Activated T-helper 2 cell treated with anti-CD3 and anti-CD28 coated beads, Interferon-gamma antibody, Interleukin-2, Interleukin-4, amounts not matched to agents 10 μg/mL and 5 μg/mL and 100 μg/mL, durations not matched to agents 14 hours and 24 hours and 36 hours (primary cell): ENCODE data around the gene HNF4A. TPM values are rescaled to one million over a fixed set of nuclear protein-coding genes. Genes with fewer than 3 reads are reported as not detected.

Source experiments
- DNase-seq: peaks from one replicate; pipeline ENCODE4 v3.0.0; 2021; ENCODE audit warnings: low spot score
- H3K27ac Mint-ChIP-seq: one replicate; pipeline ENCODE4 v1.8.0; 2021; ENCODE audit warnings: mixed read lengths
- H3K27me3 Mint-ChIP-seq: one replicate; pipeline ENCODE4 v1.8.0; 2021; ENCODE audit warnings: low read depth, mixed read lengths
- H3K36me3 Mint-ChIP-seq: one replicate; pipeline ENCODE4 v1.8.0; 2021; ENCODE audit warnings: low read depth, mixed read lengths
- H3K4me1 Mint-ChIP-seq: one replicate; pipeline ENCODE4 v1.8.0; 2021; ENCODE audit warnings: low read depth, mixed read lengths
- H3K4me3 Mint-ChIP-seq: one replicate; pipeline ENCODE4 v1.8.0; 2021; ENCODE audit warnings: low read depth, mild to moderate bottlenecking, moderate library complexity, mixed read lengths
- H3K9me3 Mint-ChIP-seq: one replicate; pipeline ENCODE4 v1.8.0; 2021; ENCODE audit warnings: mixed read lengths
- intact Hi-C: fragments of 100-400 bp; cut with micrococcal nuclease; formaldehyde crosslinking; loops from one replicate; pipeline ENCODE4 v1.15.1; 2023
- total RNA-seq: library from RNA; stranded (reverse); gene quantifications from 2 replicates; pipeline ENCODE4 v1.2.3, GENCODE V29; 2022

Gene HNF4A
- total RNA-seq, 1 donor from 2014 or later, result not detected

DNA sequence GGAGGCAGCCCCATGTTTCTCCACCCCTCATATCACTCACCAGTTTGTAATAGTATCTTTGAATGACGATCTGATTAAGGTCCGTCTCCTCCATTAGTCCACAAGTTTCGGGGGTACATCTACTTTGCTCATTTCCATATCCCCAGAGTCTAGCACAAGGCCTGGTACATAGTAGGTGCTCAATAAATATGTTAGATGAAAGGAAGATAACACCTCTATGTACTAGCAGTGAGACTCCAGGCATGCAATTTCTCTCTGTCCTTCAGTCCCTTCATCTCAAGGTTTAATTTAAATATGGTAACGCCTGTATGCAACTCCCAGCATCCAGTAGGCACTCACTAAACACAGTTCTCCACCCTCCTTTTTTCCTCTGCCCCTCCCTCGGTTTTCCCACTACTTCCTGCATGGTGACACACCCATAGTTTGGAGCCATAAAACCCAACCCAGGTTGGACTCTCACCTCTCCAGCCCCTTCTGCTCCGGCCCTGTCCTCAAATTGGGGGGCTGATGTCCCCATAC lies 461 bp upstream of the HNF4A start:
- no peak overlapping the region for H3K4me3 Mint-ChIP-seq
- no peaks in the 10 kb centered on the region for H3K36me3 Mint-ChIP-seq
- no peak overlapping the region for H3K27ac Mint-ChIP-seq
- peaks cover 5% of the 10 kb centered on the region for H3K27me3 Mint-ChIP-seq
- no peaks in the 10 kb centered on the region for H3K9me3 Mint-ChIP-seq
- H3K4me1 Mint-ChIP-seq, result no peaks in the 10 kb centered on the region
- DNase-seq, result no peak
- intact Hi-C loops, result no loop called here

- no peak overlapping the region for H3K27ac Mint-ChIP-seq
- no peaks in the 10 kb centered on the region for H3K36me3 Mint-ChIP-seq
- intact Hi-C loops, result no loop called here
- peaks cover 11% of the 10 kb centered on the region for H3K27me3 Mint-ChIP-seq
- H3K4me3 Mint-ChIP-seq, result no peak overlapping the region
- no peaks in the 10 kb centered on the region for H3K9me3 Mint-ChIP-seq
- DNase-seq, result no peak
- no peaks in the 10 kb centered on the region for H3K4me1 Mint-ChIP-seq
Measured at GRCh38 chr20:44356353-44356723, 839 bp downstream of the HNF4A start.

DNA sequence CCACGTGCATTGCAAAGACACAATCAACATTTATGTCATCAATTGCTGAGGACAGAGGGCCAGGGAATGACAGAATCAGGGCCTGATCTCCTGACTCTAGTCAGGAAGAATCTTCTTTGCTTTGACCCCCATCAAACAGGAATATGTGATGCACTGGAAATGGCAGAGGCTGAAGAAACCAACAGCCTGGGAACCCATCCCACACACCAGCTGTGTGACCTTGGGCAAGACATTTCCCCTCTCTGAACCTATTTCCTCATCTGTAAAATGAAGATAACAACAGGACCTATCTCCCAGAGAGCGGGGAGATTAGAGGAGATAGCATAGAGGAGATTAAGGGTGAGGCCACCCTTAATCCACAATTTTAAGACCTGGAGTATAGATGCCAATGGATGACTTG lies 1.5 kb downstream of the HNF4A start:
- H3K27ac Mint-ChIP-seq, result no peak overlapping the region
- H3K4me3 Mint-ChIP-seq, result no peak overlapping the region
- intact Hi-C loops, result no loop called here
- H3K27me3 Mint-ChIP-seq, result peaks cover 11% of the 10 kb centered on the region
- no peaks in the 10 kb centered on the region for H3K4me1 Mint-ChIP-seq
- H3K36me3 Mint-ChIP-seq, result no peaks in the 10 kb centered on the region
- DNase-seq, result no peak
- no peaks in the 10 kb centered on the region for H3K9me3 Mint-ChIP-seq

DNA sequence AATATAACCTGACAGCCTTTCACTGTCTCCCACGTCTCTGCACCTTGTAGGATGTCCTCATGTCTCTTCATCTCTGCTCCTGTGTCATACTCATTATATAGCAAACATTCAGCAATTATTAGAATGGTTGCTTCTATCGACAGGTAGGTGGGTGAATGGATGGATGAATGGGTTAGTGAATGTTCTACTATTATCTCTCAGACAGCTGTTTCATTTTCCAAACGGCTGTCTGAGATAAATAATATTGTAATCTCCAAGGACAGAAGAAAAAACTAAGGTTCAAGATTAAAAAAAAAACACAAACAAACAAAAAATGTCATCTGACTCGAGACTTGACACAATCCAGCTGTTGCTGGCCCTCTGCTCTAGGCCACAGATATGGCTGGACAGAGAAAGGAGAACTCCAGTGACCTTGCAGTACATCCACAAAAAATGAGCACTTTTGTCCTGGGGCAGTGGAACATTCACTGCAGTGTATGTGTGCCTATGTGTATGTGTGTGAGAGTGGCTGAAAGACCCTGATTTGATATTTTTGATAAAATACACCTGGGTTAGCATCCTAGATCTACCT lies 2.1 kb downstream of the HNF4A start:
- no peak for DNase-seq
- no peaks in the 10 kb centered on the region for H3K4me1 Mint-ChIP-seq
- intact Hi-C loops, result no loop called here
- H3K27me3 Mint-ChIP-seq, result peaks cover 11% of the 10 kb centered on the region
- H3K36me3 Mint-ChIP-seq, result no peaks in the 10 kb centered on the region
- H3K9me3 Mint-ChIP-seq, result no peaks in the 10 kb centered on the region
- no peak overlapping the region for H3K27ac Mint-ChIP-seq
- no peak overlapping the region for H3K4me3 Mint-ChIP-seq

DNA sequence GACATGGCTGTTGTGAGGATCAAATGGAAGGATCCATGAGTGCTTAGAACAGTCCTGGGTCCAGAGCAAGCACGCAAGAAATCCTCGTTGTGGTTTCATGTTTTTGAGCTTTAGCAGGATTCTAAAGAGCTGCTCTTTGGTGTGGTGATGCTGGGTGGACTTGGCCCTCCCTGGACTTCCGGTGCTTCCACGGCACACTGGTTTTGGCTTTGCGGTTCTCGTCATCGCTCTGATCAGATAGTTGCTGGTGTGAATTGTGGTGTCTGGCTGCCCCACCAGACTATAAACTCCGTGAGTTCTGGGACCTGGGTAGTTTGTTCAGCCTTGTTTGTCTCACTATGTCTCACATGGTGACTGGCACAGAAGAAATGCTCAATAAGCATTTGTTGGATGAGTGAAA lies 3.3 kb downstream of the HNF4A start:
- no peak for DNase-seq
- Mint-ChIP-seq H3K4me1 (no peaks in the 10 kb centered on the region), H3K9me3 (no peaks in the 10 kb centered on the region), H3K27me3 (peaks cover 11% of the 10 kb centered on the region), H3K27ac (no peak overlapping the region), H3K4me3 (no peak overlapping the region), H3K36me3 (no peaks in the 10 kb centered on the region)
- intact Hi-C loops, result no loop called here

- Mint-ChIP-seq H3K9me3 (no peaks in the 10 kb centered on the region), H3K36me3 (no peaks in the 10 kb centered on the region), H3K4me1 (no peaks in the 10 kb centered on the region), H3K27ac (no peak overlapping the region), H3K27me3 (peaks cover 11% of the 10 kb centered on the region), H3K4me3 (no peak overlapping the region)
- intact Hi-C loops, result no loop called here
- no peak for DNase-seq
Measured at GRCh38 chr20:44360221-44360620, 4.7 kb downstream of the HNF4A start.

DNA sequence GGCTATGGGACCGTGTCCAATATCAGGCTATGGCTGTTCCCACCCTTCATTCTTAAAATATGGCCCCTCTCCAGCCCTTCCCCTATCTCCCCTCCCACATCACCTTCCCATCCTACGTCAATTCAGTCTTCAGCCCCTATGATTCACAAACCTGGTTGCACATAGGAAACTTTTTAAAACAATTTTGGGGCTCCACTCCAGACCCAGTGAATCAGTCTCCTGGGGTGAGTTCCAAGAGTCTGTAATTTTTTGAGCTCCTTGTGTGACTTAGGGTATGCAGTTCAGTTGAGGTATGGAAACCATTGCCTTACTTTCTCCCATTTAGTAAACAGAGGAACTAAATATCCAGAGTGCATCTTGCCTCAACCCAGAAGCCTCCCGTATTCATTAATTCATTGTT lies 5.5 kb downstream of the HNF4A start:
- H3K27ac Mint-ChIP-seq, result no peak overlapping the region
- no peak overlapping the region for H3K4me3 Mint-ChIP-seq
- DNase-seq, result no peak
- H3K36me3 Mint-ChIP-seq, result no peaks in the 10 kb centered on the region
- intact Hi-C loops, result no loop called here
- no peaks in the 10 kb centered on the region for H3K9me3 Mint-ChIP-seq
- H3K27me3 Mint-ChIP-seq, result peaks cover 11% of the 10 kb centered on the region
- H3K4me1 Mint-ChIP-seq, result no peaks in the 10 kb centered on the region

GRCh38 chr20:44362466-44362940 lies 7.0 kb downstream of the HNF4A start:
- Mint-ChIP-seq H3K27me3 (peaks cover 10% of the 10 kb centered on the region), H3K36me3 (no peaks in the 10 kb centered on the region), H3K4me3 (no peak overlapping the region), H3K27ac (no peak overlapping the region), H3K9me3 (no peaks in the 10 kb centered on the region), H3K4me1 (no peaks in the 10 kb centered on the region)
- intact Hi-C loops, result no loop called here
- no peak for DNase-seq

DNA sequence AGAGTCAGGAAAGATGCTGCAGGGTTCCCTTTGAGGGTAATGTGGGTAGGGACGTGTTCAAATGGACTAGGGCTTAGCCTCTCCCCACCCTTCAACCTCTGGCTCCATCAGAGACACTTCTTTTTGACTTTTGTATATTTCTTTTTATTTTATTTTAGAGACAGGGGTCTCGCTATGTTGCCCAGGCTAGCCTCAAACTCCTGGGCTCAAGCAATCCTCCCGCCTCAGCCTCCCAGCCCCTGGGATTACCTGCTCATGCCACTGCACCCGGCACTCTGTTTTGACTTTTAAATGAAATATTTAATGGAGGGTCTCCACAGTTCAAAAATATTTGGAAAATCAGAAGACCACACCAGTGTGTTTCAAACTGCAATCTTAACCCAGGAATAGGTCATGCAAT lies 8.6 kb downstream of the HNF4A start:
- no peaks in the 10 kb centered on the region for H3K9me3 Mint-ChIP-seq
- intact Hi-C loops, result no loop called here
- H3K4me3 Mint-ChIP-seq, result no peak overlapping the region
- no peaks in the 10 kb centered on the region for H3K4me1 Mint-ChIP-seq
- no peak for DNase-seq
- H3K27ac Mint-ChIP-seq, result no peak overlapping the region
- no peaks in the 10 kb centered on the region for H3K36me3 Mint-ChIP-seq
- H3K27me3 Mint-ChIP-seq, result peaks cover 8% of the 10 kb centered on the region

DNA sequence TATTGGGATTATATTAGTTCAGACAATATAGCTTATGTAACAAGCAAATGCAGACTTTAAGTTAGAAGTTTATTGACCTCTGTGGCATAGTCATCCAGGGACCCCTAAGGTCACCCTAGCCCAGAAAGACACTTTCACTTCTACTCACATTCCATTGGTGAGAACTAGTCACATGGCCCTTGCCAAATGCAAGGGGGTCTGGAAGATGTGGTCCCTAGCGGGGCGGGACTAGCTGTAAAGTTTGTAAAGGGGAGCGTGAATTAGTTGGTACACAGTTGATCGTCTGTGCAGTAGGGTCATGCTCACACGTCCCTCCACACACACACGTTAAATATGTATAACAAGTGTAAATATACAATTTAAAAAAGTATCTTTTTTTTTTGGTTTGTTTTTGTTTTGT lies 9.3 kb downstream of the HNF4A start:
- Mint-ChIP-seq H3K36me3 (no peaks in the 10 kb centered on the region), H3K9me3 (no peaks in the 10 kb centered on the region), H3K27ac (no peak overlapping the region), H3K27me3 (peaks cover 8% of the 10 kb centered on the region), H3K4me3 (no peak overlapping the region), H3K4me1 (no peaks in the 10 kb centered on the region)
- DNase-seq, result no peak
- intact Hi-C loops, result no loop called here

DNA sequence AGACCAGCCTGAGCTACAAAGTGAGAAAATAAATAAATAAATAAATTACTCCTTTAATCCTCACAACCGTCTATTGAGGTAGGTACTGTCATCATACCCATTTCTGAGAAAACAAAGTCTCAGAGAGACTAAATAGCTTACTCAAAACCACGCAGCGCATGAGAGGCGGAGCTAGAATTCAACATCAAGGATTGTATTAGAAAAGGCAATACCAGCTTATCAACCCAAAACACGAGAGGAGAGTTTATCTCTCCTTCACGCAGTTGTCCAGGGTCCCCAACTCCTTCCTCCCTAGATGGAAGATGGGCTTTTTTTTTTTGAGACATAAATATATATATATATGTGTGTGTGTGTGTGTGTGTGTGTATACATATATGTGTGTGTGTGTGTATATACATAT lies 12.2 kb downstream of the HNF4A start:
- intact Hi-C loops, result no loop called here
- H3K27me3 Mint-ChIP-seq, result no peaks in the 10 kb centered on the region
- H3K4me3 Mint-ChIP-seq, result no peak overlapping the region
- H3K27ac Mint-ChIP-seq, result no peak overlapping the region
- H3K4me1 Mint-ChIP-seq, result no peaks in the 10 kb centered on the region
- no peak for DNase-seq
- H3K9me3 Mint-ChIP-seq, result no peaks in the 10 kb centered on the region
- H3K36me3 Mint-ChIP-seq, result no peaks in the 10 kb centered on the region

- H3K9me3 Mint-ChIP-seq, result no peaks in the 10 kb centered on the region
- DNase-seq, result no peak
- intact Hi-C loops, result no loop called here
- H3K27me3 Mint-ChIP-seq, result peaks cover 3% of the 10 kb centered on the region
- H3K36me3 Mint-ChIP-seq, result no peaks in the 10 kb centered on the region
- H3K4me3 Mint-ChIP-seq, result no peak overlapping the region
- no peak overlapping the region for H3K27ac Mint-ChIP-seq
- no peaks in the 10 kb centered on the region for H3K4me1 Mint-ChIP-seq
Measured at GRCh38 chr20:44370639-44371218, 15.2 kb downstream of the HNF4A start.

- Mint-ChIP-seq H3K36me3 (no peaks in the 10 kb centered on the region), H3K27me3 (peaks cover 12% of the 10 kb centered on the region), H3K9me3 (no peaks in the 10 kb centered on the region)
Measured at GRCh38 chr20:44382641-44383040, 27.1 kb downstream of the HNF4A start.

More at GRCh38 chr20:44382641-44383040, 27.1 kb downstream of the HNF4A start:
- Mint-ChIP-seq H3K27ac (no peak overlapping the region), H3K4me3 (no peak overlapping the region), H3K4me1 (peaks cover 3% of the 10 kb centered on the region)
- intact Hi-C loops, result loop anchor here (10.0 kb wide), 2 partner anchors 92 to 352 kb away; partner anchors contain the start of gene TTPAL
- DNase-seq, result no peak
